ENCODE data around the gene CAMSAP1.

CAMSAP1 gene

GRCh38 chr9:135759676-135760300, 147.6 kb downstream of the CAMSAP1 start:
- no peak for DNase-seq (ENCODE audit: extremely low read depth, low read depth)
- no peak for TF ChIP-seq CTCF (IDR thresholded peaks at IDR 0.05; ENCODE audit: low read depth, low read length, missing control alignments)

GRCh38 chr9:135758870-135759269, 148.5 kb downstream of the CAMSAP1 start:
- H3K4me3 ChIP-seq (replicated peaks; ENCODE audit: low read depth, low read length), result no peak overlapping the region
- TF ChIP-seq CTCF (IDR thresholded peaks at IDR 0.05; ENCODE audit: low read depth, low read length, missing control alignments), result no peak
- DNase-seq (ENCODE audit: extremely low read depth, low read depth), result no peak

More at GRCh38 chr9:135759676-135760300, 147.6 kb downstream of the CAMSAP1 start:
- H3K4me3 ChIP-seq (replicated peaks; ENCODE audit: low read depth, low read length), result no peak overlapping the region

Measured in HFF-Myc (cell line).